ENCODE measurements around the gene CERK.
"Not testable (repeated sequence)": the region's sequence is repeated elsewhere in the genome, so short reads cannot be mapped to it uniquely, and the experiment has no call there.

Gene CERK

GRCh38 chr22:46641811-46642266, 96.2 kb downstream of the CERK start:
- DNase-seq, result no peak

GRCh38 chr22:46640293-46641055, 97.6 kb downstream of the CERK start:
- DNase-seq, result no peak

GRCh38 chr22:46639843-46640242, 98.2 kb downstream of the CERK start:
- DNase-seq, result no peak

GRCh38 chr22:46638601-46639431, 99.2 kb downstream of the CERK start:
- no peak for DNase-seq

GRCh38 chr22:46637711-46638600, 100.1 kb downstream of the CERK start:
- DNase-seq, result no peak

- no peak for DNase-seq
These were observed 101.6 kb downstream of the CERK start for GRCh38 chr22:46636221-46637002.

GRCh38 chr22:46635756-46636155, 102.3 kb downstream of the CERK start:
- no peak for DNase-seq

- not testable (repeated sequence) for DNase-seq
These were observed 102.9 kb downstream of the CERK start for GRCh38 chr22:46634973-46635685.

Data from NCI-H524 (cell line).